ENCODE data around the gene COL9A2. TPM values are rescaled to one million over a fixed set of nuclear protein-coding genes. Genes with fewer than 3 reads are reported as not detected.
"Not testable (repeated sequence)": the region's sequence is repeated elsewhere in the genome, so short reads cannot be mapped to it uniquely, and the experiment has no call there.

The COL9A2 gene
- total RNA-seq, 2 donors from 2014 or later, result 4.0 to 6.5 TPM

DNA sequence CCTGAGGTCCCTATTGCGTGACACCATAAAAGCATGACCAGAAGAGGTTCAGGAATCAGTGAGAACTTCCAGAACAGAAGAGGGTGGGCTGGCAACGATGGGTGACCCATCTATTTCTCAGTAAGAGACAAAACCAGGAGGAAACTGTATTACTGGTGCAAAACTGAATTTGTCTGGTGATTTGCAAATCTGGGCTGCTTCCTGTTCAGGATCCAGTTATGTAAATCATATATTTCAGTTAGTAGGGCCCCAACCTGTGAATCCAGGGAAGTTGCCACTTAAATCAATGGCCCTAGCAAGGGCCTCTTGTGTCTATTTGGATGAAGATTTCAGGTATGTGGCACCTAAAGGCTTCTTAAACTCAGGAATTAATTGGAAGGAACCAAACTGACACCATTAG lies 33.3 kb upstream of the COL9A2 start:
- Histone ChIP-seq H3K27me3 (no peaks in the 10 kb centered on the region), H3K36me3 (no peaks in the 10 kb centered on the region), H3K9me3 (no peaks in the 10 kb centered on the region), H3K9ac (ENCODE audit: low read depth in 2 of 2, low read length in 2 of 2) (no peak overlapping the region), H3K27ac (no peak overlapping the region), H3K4me1 (no peaks in the 10 kb centered on the region), H3K4me3 (no peak overlapping the region)
- DNase-seq, result no peak
- intact Hi-C loops (cut with DNase I), result no loop called here
- TF ChIP-seq, protein P1, sequence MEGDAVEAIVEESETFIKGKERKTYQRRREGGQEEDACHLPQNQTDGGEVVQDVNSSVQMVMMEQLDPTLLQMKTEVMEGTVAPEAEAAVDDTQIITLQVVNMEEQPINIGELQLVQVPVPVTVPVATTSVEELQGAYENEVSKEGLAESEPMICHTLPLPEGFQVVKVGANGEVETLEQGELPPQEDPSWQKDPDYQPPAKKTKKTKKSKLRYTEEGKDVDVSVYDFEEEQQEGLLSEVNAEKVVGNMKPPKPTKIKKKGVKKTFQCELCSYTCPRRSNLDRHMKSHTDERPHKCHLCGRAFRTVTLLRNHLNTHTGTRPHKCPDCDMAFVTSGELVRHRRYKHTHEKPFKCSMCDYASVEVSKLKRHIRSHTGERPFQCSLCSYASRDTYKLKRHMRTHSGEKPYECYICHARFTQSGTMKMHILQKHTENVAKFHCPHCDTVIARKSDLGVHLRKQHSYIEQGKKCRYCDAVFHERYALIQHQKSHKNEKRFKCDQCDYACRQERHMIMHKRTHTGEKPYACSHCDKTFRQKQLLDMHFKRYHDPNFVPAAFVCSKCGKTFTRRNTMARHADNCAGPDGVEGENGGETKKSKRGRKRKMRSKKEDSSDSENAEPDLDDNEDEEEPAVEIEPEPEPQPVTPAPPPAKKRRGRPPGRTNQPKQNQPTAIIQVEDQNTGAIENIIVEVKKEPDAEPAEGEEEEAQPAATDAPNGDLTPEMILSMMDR (IDR thresholded peaks at IDR 0.05), result no peak

DNA sequence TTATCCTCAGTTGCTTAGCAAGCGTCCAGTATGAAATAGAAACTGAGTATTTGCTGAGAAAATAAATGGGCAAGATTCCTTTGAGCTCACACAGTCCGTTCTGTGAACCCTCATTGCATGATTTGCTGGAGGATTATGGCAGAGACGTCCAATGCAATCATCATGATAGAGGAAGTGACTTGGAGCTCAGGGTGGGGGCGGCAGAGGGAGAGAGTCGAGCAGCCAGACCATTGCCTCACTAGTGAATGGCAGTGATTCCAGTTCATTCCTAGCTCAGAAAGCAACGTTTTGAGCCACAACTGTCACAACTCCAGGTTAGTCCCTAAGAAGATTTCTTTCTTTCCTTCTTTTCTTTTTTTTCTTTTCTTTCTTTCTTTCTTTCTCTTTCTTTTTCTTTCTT lies 27.5 kb upstream of the COL9A2 start:
- Histone ChIP-seq H3K9me3 (no peaks in the 10 kb centered on the region), H3K27ac (no peak overlapping the region), H3K4me1 (no peaks in the 10 kb centered on the region), H3K4me3 (no peak overlapping the region), H3K9ac (ENCODE audit: low read depth in 2 of 2, low read length in 2 of 2) (no peak overlapping the region), H3K36me3 (no peaks in the 10 kb centered on the region), H3K27me3 (no peaks in the 10 kb centered on the region)
- intact Hi-C loops (cut with DNase I), result loop anchor here (5.0 kb wide), 2 partner anchors 58 to 262 kb away; no protein-coding TSS in a partner anchor
- DNase-seq, result no peak
- TF ChIP-seq, protein P1 (IDR thresholded peaks at IDR 0.05), result no peak

DNA sequence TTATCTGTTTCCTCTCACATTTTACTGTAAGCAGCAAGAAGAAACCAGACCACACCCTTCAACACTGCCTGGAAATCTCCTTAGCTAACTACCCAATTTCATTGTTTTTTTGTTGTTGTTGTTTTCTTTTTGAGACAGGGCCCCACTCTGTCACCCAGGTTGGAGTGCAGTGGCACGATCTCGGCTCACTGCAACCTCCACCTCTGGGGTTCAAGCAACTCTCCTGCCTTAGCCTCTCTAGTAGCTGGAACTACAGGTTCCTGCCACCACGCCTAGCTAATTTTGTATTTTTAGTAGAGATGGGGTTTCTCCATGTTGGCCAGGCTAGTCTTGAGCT lies 25.3 kb upstream of the COL9A2 start:
- not testable (repeated sequence) for H3K4me1 ChIP-seq; H3K4me3 ChIP-seq; H3K9ac ChIP-seq (ENCODE audit: low read depth in 2 of 2, low read length in 2 of 2); DNase-seq; H3K9me3 ChIP-seq; H3K27ac ChIP-seq; H3K36me3 ChIP-seq; H3K27me3 ChIP-seq
- intact Hi-C loops (cut with DNase I), result loop anchor here (5.0 kb wide), 2 partner anchors 60 to 260 kb away; no protein-coding TSS in a partner anchor

DNA sequence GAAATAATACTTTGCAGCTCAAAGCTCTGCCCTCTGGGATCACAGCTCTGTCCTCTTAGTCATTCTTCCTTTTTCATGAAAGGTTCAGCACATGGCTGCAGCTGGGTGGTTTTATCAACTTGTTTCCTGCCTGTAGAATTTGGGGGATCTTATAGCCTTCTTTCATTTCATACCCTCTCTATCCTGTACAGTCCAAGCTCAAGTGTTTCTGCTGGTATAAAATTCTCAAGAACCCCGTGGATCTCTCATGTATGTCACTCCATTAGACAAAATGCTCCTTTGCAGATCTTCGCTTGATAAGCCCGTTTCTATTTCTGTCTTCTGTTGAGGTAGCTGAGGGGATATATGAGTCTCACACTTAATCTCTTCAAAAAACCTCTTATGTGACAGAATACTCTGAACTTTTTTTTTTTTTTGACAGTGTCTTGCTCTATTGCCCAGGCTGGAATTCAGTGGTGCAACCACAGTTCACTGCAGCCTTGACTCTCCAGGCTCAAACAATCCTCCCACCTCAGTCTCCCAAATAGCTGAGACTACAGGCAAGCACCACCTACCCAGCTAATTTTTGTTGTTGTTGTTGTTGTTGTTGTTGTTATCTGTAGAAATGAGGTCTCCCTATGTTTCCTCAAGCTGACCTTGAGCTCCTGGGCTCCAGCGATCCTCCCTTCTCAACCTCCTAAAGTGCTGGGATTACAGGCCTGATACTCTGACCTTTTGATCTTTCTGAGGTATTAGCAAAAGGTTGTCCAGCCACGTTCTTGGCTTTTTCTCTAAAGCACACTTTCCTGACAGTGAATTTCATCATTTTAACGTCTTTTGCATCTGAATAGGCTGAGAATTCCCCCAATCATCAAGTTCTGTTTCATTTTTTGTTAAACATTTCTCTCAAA lies 24.6 kb upstream of the COL9A2 start:
- intact Hi-C loops (cut with DNase I), result loop anchor here (2.0 to 5.0 kb wide), 3 partner anchors 61 to 259 kb away; no protein-coding TSS in a partner anchor
- H3K27ac ChIP-seq, result no peak overlapping the region
- TF ChIP-seq, protein P1 (IDR thresholded peaks at IDR 0.05), result no peak
- H3K9ac ChIP-seq (ENCODE audit: low read depth in 2 of 2, low read length in 2 of 2), result no peak overlapping the region
- H3K36me3 ChIP-seq, result no peaks in the 10 kb centered on the region
- no peak for DNase-seq
- H3K9me3 ChIP-seq, result no peaks in the 10 kb centered on the region
- H3K27me3 ChIP-seq, result no peaks in the 10 kb centered on the region
- H3K4me3 ChIP-seq, result no peak overlapping the region
- H3K4me1 ChIP-seq, result peaks cover 4% of the 10 kb centered on the region

DNA sequence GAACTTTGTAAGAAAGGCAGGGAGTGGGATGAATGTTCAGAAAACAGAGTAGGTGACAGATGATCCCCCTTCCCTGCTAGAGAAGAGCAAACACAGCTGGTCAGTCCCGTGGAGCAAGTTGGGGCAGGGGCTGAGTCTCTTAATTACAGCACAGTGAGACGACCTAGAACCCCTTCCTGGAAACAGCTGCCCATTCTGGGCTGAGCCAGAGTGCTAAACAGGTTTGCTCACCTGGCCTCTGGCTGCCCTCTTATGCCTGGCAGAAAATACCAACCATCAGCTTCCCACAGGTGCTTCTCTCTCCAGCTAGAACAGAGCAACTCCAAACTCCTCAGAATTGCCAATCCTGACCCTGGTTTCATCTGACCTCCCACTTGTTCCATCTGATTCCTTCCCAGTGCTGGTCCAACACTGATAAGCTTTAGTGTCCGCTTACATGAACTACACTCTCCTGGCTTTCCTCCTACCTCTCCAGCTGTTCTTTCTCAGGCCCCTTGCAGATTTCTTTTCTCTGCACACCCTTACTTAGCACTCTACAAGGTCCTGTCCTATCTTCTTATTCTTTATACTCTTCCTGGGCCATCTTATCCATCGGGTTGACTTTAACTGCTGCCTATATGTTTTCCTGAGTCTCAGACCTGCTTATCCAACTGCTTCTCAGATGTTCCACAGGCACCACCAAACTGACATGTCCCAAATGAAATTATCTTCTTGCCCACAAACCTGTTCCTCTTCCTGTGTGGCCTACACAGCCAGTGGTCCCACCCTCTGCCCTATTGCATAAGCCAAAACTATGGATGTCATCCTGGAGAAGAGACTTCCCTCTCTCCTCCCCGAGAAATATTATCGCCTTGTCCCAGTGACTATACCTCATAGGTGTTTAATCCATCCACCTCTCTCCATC lies 22.6 kb upstream of the COL9A2 start:
- Histone ChIP-seq H3K27me3 (no peaks in the 10 kb centered on the region), H3K27ac (no peak overlapping the region), H3K4me1 (peaks cover 4% of the 10 kb centered on the region), H3K36me3 (no peaks in the 10 kb centered on the region), H3K4me3 (no peak overlapping the region), H3K9ac (ENCODE audit: low read depth in 2 of 2, low read length in 2 of 2) (no peak overlapping the region), H3K9me3 (no peaks in the 10 kb centered on the region)
- DNase-seq, result no peak
- TF ChIP-seq, protein P1 (IDR thresholded peaks at IDR 0.05), result no peak
- intact Hi-C loops (cut with DNase I), result loop anchor here (2.0 to 5.0 kb wide), 3 partner anchors 63 to 257 kb away; no protein-coding TSS in a partner anchor
